ENCODE data around the gene TIMM21. TPM values are rescaled to one million over a fixed set of nuclear protein-coding genes. Genes with fewer than 3 reads are reported as not detected.

The TIMM21 gene
- total RNA-seq, 2 experiments from 2014 or later, result 25.2 to 30.8 TPM

- H3K36me3 ChIP-seq (ENCODE audit: insufficient read depth, low read length), result no peaks in the 10 kb centered on the region
- no peaks in the 10 kb centered on the region for H4K20me1 ChIP-seq (ENCODE audit: insufficient read depth, low read length)
- TF ChIP-seq CTCF (conservative IDR thresholded peaks at IDR 0.05; ENCODE audit: low read length), result no peak
- TF ChIP-seq EZH2phosphoT487 (IDR thresholded peaks at IDR 0.05; ENCODE audit: borderline replicate concordance, low read depth, low read length), result no peak
- H3K4me2 ChIP-seq (ENCODE audit: low read length), result no peak overlapping the region
- H3K27ac ChIP-seq (ENCODE audit: low read depth, low read length, poor library complexity, severe bottlenecking), result no peak overlapping the region
- H3K9me3 ChIP-seq (ENCODE audit: low read length), result no peaks in the 10 kb centered on the region
- CTCF ChIA-PET (ENCODE audit: unreplicated experiment), result no interaction called here
- no peak overlapping the region for H3K4me3 ChIP-seq (ENCODE audit: low read depth, low read length, poor library complexity, severe bottlenecking)
- POLR2A ChIA-PET, result no interaction called here
- no peak for DNase-seq (ENCODE audit: low spot score)
- H3K4me1 ChIP-seq (ENCODE audit: insufficient read depth, low read length, poor library complexity, severe bottlenecking), result no peaks in the 10 kb centered on the region
- no TSS peak for BruUV-seq (replicated peaks)
- H2AFZ ChIP-seq (ENCODE audit: low read length), result no peak overlapping the region
- no peaks in the 10 kb centered on the region for H3K9me2 ChIP-seq (ENCODE audit: insufficient read depth, low read length)
- intact Hi-C loops (cut with micrococcal nuclease; ENCODE audit: unreplicated experiment), result no loop called here
- H3K79me2 ChIP-seq (ENCODE audit: insufficient read depth, low read depth, low read length), result no peaks in the 10 kb centered on the region
Measured at GRCh38 chr18:74128159-74128558, 20.2 kb upstream of the TIMM21 start.

GRCh38 chr18:74131124-74131523 is 17.2 kb upstream of the TIMM21 start:
- H3K9me2 ChIP-seq (ENCODE audit: insufficient read depth, low read length), result no peaks in the 10 kb centered on the region
- no TSS peak for BruUV-seq (replicated peaks)
- H3K4me3 ChIP-seq (ENCODE audit: low read depth, low read length, poor library complexity, severe bottlenecking), result no peak overlapping the region
- H2AFZ ChIP-seq (ENCODE audit: low read length), result no peak overlapping the region
- no peaks in the 10 kb centered on the region for H3K9me3 ChIP-seq (ENCODE audit: low read length)
- no peaks in the 10 kb centered on the region for H3K36me3 ChIP-seq (ENCODE audit: insufficient read depth, low read length)
- CTCF ChIA-PET (ENCODE audit: unreplicated experiment), result no interaction called here
- no peaks in the 10 kb centered on the region for H3K4me1 ChIP-seq (ENCODE audit: insufficient read depth, low read length, poor library complexity, severe bottlenecking)
- H3K4me2 ChIP-seq (ENCODE audit: low read length), result no peak overlapping the region
- intact Hi-C loops (cut with micrococcal nuclease; ENCODE audit: unreplicated experiment), result no loop called here
- POLR2A ChIA-PET, result no interaction called here
- TF ChIP-seq EZH2phosphoT487 (IDR thresholded peaks at IDR 0.05; ENCODE audit: borderline replicate concordance, low read depth, low read length) (no peak), CTCF (conservative IDR thresholded peaks at IDR 0.05; ENCODE audit: low read length) (no peak)
- no peak overlapping the region for H3K27ac ChIP-seq (ENCODE audit: low read depth, low read length, poor library complexity, severe bottlenecking)
- no peak for DNase-seq (ENCODE audit: low spot score)
- no peaks in the 10 kb centered on the region for H3K79me2 ChIP-seq (ENCODE audit: insufficient read depth, low read depth, low read length)
- no peaks in the 10 kb centered on the region for H4K20me1 ChIP-seq (ENCODE audit: insufficient read depth, low read length)

GRCh38 chr18:74132201-74132600 is 16.1 kb upstream of the TIMM21 start:
- DNase-seq (ENCODE audit: low spot score), result no peak
- H3K4me2 ChIP-seq (ENCODE audit: low read length), result no peak overlapping the region
- CTCF ChIA-PET (ENCODE audit: unreplicated experiment), result no interaction called here
- POLR2A ChIA-PET, result no interaction called here
- no peak overlapping the region for H3K4me3 ChIP-seq (ENCODE audit: low read depth, low read length, poor library complexity, severe bottlenecking)
- no peaks in the 10 kb centered on the region for H3K9me3 ChIP-seq (ENCODE audit: low read length)
- H3K79me2 ChIP-seq (ENCODE audit: insufficient read depth, low read depth, low read length), result no peaks in the 10 kb centered on the region
- TF ChIP-seq EZH2phosphoT487 (IDR thresholded peaks at IDR 0.05; ENCODE audit: borderline replicate concordance, low read depth, low read length) (no peak), CTCF (conservative IDR thresholded peaks at IDR 0.05; ENCODE audit: low read length) (no peak)
- intact Hi-C loops (cut with micrococcal nuclease; ENCODE audit: unreplicated experiment), result no loop called here
- no peak overlapping the region for H3K27ac ChIP-seq (ENCODE audit: low read depth, low read length, poor library complexity, severe bottlenecking)
- no peaks in the 10 kb centered on the region for H4K20me1 ChIP-seq (ENCODE audit: insufficient read depth, low read length)
- no peaks in the 10 kb centered on the region for H3K4me1 ChIP-seq (ENCODE audit: insufficient read depth, low read length, poor library complexity, severe bottlenecking)
- no TSS peak for BruUV-seq (replicated peaks)
- H2AFZ ChIP-seq (ENCODE audit: low read length), result no peak overlapping the region
- H3K9me2 ChIP-seq (ENCODE audit: insufficient read depth, low read length), result no peaks in the 10 kb centered on the region
- no peaks in the 10 kb centered on the region for H3K36me3 ChIP-seq (ENCODE audit: insufficient read depth, low read length)
